ENCODE measurements around the gene RHO. TPM values are rescaled to one million over a fixed set of nuclear protein-coding genes. Genes with fewer than 3 reads are reported as not detected.

The RHO gene
- total RNA-seq, 1 donor from 2014 or later = not detected

GRCh38 chr3:129575233-129575996 is 47.0 kb downstream of the RHO start:
- DNase-seq (ENCODE audit: extremely low read depth, low read depth, low spot score) = no peak

GRCh38 chr3:129575997-129576384 is 47.6 kb downstream of the RHO start:
- no peak for DNase-seq (ENCODE audit: extremely low read depth, low read depth, low spot score)

- DNase-seq (ENCODE audit: extremely low read depth, low read depth, low spot score) = no peak
Measured at GRCh38 chr3:129576514-129577352, 48.3 kb downstream of the RHO start.

GRCh38 chr3:129577366-129577765 is 48.9 kb downstream of the RHO start:
- DNase-seq (ENCODE audit: extremely low read depth, low read depth, low spot score) = no peak

GRCh38 chr3:129577925-129578786 is 49.7 kb downstream of the RHO start:
- DNase-seq (ENCODE audit: extremely low read depth, low read depth, low spot score) = no peak

- no peak for DNase-seq (ENCODE audit: extremely low read depth, low read depth, low spot score)
Measured at GRCh38 chr3:129579991-129580390, 51.6 kb downstream of the RHO start.

GRCh38 chr3:129581623-129582022 is 53.2 kb downstream of the RHO start:
- no peak for DNase-seq (ENCODE audit: extremely low read depth, low read depth, low spot score)

GRCh38 chr3:129582799-129583198 is 54.4 kb downstream of the RHO start:
- no peak for DNase-seq (ENCODE audit: extremely low read depth, low read depth, low spot score)

- DNase-seq (ENCODE audit: extremely low read depth, low read depth, low spot score) = no peak
Measured at GRCh38 chr3:129583289-129583688, 54.9 kb downstream of the RHO start.

GRCh38 chr3:129584631-129585030 is 56.2 kb downstream of the RHO start:
- DNase-seq (ENCODE audit: extremely low read depth, low read depth, low spot score) = no peak

Other genes with a start within 250 kb of the RHO start
- gene HMCES, start 249.8 kb upstream of the RHO start, total RNA-seq = 19.9 and 30.0 TPM in 2 replicates
- gene EFCAB12, start 100.0 kb upstream of the RHO start, total RNA-seq = under 0.01 and 0.12 TPM in 2 replicates
- gene MBD4, start 88.7 kb upstream of the RHO start, total RNA-seq = 15.0 and 18.4 TPM in 2 replicates
- 16.6 and 22.8 TPM in 2 replicates for gene IFT122, start 88.4 kb upstream of the RHO start, total RNA-seq
- not detected in 2 replicates for gene H1-8, start 14.5 kb downstream of the RHO start, total RNA-seq
- gene PLXND1, start 78.0 kb downstream of the RHO start, total RNA-seq = 905 and 1,717 TPM in 2 replicates